Ishikawa (cell line): ENCODE data around the gene SHISA9.

Experiments
- CEBPB ChIP-seq: IDR thresholded peaks from 2 replicates; pipeline ENCODE4 v1.6.1; 2012
- CREB1 ChIP-seq: IDR thresholded peaks from 2 replicates; pipeline ENCODE4 v1.6.1; 2012; ENCODE audit warnings: low read depth
- EGR1 ChIP-seq: IDR thresholded peaks from 2 replicates; pipeline ENCODE4 v1.6.1; 2012
- EP300 ChIP-seq: IDR thresholded peaks from 2 replicates; pipeline ENCODE4 v1.6.1; 2012; ENCODE audit warnings: borderline replicate concordance
- FOXM1 ChIP-seq: IDR thresholded peaks from 2 replicates; pipeline ENCODE4 v1.6.1; 2012; ENCODE audit warnings: low read depth, borderline replicate concordance
- MAX ChIP-seq: IDR thresholded peaks from 2 replicates; pipeline ENCODE4 v1.6.1; 2012
- NFIC ChIP-seq: IDR thresholded peaks from 2 replicates; pipeline ENCODE4 v1.6.1; 2012
- RAD21 ChIP-seq: IDR thresholded peaks from 2 replicates; pipeline ENCODE4 v1.6.1; 2012; ENCODE audit warnings: low read depth
- REST ChIP-seq: IDR thresholded peaks from 2 replicates; pipeline ENCODE4 v1.6.1; 2012; ENCODE audit warnings: low read depth, mild to moderate bottlenecking
- TAF1 ChIP-seq: IDR thresholded peaks from 2 replicates; pipeline ENCODE4 v1.6.1; 2012; ENCODE audit warnings: low read depth, mild to moderate bottlenecking
- TCF12 ChIP-seq: IDR thresholded peaks from 2 replicates; pipeline ENCODE4 v1.6.1; 2012; ENCODE audit warnings: low read depth
- TEAD4 ChIP-seq: IDR thresholded peaks from 2 replicates; pipeline ENCODE4 v1.6.1; 2012
- USF1 ChIP-seq: IDR thresholded peaks from 2 replicates; pipeline ENCODE4 v1.6.1; 2012
- YY1 ChIP-seq: IDR thresholded peaks from 2 replicates; pipeline ENCODE4 v1.6.1; 2012; ENCODE audit warnings: low read depth
- ZBTB7A ChIP-seq: IDR thresholded peaks from 2 replicates; pipeline ENCODE4 v1.6.1; 2012; ENCODE audit warnings: low read depth

The SHISA9 gene

GRCh38 chr16:12971241-12971640, 69.8 kb downstream of the SHISA9 start:
- TF ChIP-seq USF1, result no peak
- TF ChIP-seq FOXM1, result no peak
- TF ChIP-seq CEBPB, result no peak
- no peak for TF ChIP-seq TEAD4

GRCh38 chr16:12972246-12972645, 70.8 kb downstream of the SHISA9 start:
- TF ChIP-seq USF1, result no peak
- no peak for TF ChIP-seq ZBTB7A
- TF ChIP-seq TCF12, result no peak
- no peak for TF ChIP-seq TEAD4
- TF ChIP-seq REST, result no peak
- no peak for TF ChIP-seq CEBPB
- no peak for TF ChIP-seq TAF1
- TF ChIP-seq CREB1, result no peak
- no peak for TF ChIP-seq YY1
- no peak for TF ChIP-seq RAD21
- no peak for TF ChIP-seq FOXM1

DNA sequence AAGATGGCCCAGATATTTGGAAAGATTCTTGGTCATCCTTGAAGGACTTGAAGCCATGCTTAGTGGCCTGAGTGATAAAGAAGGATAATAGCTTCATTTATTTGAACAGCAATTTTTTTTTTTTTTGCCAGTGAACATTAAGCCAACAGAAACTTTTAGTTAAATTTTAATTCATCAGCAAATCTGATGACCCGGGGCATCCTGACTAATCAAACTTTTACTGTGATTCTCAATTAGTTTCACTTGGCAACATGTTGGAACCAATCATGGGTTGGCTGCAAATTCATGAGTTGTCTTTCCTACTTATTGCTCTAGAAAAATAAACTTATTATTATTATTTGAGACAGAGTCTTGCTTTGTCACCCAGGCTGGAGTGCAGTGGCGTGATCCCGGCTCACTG, 74.4 kb downstream of the SHISA9 start:
- no peak for TF ChIP-seq ZBTB7A

DNA sequence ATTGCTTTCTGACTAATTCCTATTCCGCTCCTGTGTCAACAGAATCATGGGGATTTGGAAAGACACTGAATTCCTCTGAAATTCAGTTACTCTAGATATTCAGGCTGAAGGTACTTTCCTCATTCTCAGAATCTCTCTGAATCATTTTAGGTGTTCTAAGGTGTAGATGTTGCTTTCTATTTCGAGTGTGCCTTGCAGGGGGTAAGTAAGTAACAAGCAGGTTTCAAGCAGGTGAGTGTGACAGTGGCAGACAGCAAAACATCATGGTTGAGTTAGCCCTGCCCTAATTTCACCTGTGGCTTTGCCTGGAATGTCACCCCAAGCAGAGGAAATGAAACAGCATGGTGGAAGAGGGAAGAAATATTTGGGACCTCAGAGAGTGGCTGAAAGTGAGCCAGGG, 75.1 kb downstream of the SHISA9 start:
- no peak for TF ChIP-seq CEBPB
- TF ChIP-seq USF1, result no peak
- TF ChIP-seq TAF1, result no peak
- TF ChIP-seq FOXM1, result no peak
- TF ChIP-seq RAD21, result no peak
- TF ChIP-seq CREB1, result no peak
- no peak for TF ChIP-seq ZBTB7A
- no peak for TF ChIP-seq EGR1
- no peak for TF ChIP-seq TCF12
- TF ChIP-seq NFIC, result no peak
- TF ChIP-seq TEAD4, result no peak
- TF ChIP-seq YY1, result no peak
- no peak for TF ChIP-seq MAX
- TF ChIP-seq REST, result no peak
- TF ChIP-seq EP300, result no peak

- TF ChIP-seq USF1 (no peak), CEBPB (no peak), EP300 (no peak), MAX (no peak), REST (no peak), EGR1 (no peak), RAD21 (no peak), TAF1 (no peak), TCF12 (no peak), CREB1 (no peak), ZBTB7A (no peak), YY1 (no peak), FOXM1 (no peak), NFIC (no peak), TEAD4 (no peak)
Observed at GRCh38 chr16:12976936-12977335, 75.5 kb downstream of the SHISA9 start.
